ENCODE results near the gene ADAM19. TPM values are rescaled to one million over a fixed set of nuclear protein-coding genes. Genes with fewer than 3 reads are reported as not detected.

Gene ADAM19
- total and polyA plus RNA-seq, 2 donors from 2014 or later, result 0.88 to 9.2 TPM

DNA sequence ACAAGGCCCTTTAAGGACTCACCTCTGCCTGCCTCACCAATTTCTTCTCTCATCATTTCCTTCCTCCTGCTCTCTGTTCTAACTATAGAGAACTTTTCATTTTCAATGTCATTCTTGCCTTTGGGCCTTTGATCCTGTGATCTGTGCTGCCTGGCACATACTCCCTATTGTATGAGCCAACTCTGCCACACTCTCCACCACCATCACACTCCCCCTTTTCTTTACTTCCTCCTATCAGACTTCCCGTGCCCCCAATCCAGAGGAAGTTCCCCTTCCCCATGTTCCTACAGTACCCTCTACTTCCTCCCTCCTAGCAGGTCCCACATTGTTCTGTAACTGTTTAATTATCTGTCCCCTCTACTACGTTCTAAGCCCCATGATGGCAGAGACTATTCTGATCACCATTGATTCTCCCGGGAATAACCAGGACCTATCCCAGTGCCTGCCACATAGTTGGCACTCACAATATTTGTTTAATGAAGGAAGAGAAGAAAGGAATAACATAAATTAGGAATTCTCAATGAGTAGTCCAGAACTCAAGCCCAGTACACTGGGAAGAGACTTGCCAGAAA lies 27.5 kb downstream of the ADAM19 start:
- Histone ChIP-seq H3K27me3 (ENCODE audit: control insufficient read depth, insufficient read depth, low read length) (no peaks in the 10 kb centered on the region), H3K9ac (ENCODE audit: low read length in 3 of 3) (no peak overlapping the region), H3K4me3 (ENCODE audit: low read length in 3 of 3) (no peak overlapping the region), H3K36me3 (ENCODE audit: control insufficient read depth in 2 of 3, insufficient read depth in 3 of 3, low read length in 3 of 3) (no peaks in the 10 kb centered on the region), H3K9me3 (ENCODE audit: control insufficient read depth in 2 of 3, insufficient read depth in 1 of 3, low read length in 3 of 3) (no peaks in the 10 kb centered on the region), H3K4me1 (ENCODE audit: control insufficient read depth in 2 of 3, insufficient read depth in 2 of 3, low read depth in 1 of 3, low read length in 3 of 3) (peaks cover 0 to 7% (median 6%) of the 10 kb centered on the region in 3 donors), H3K27ac (ENCODE audit: low read depth in 2 of 2, low read length in 2 of 2) (no peak overlapping the region)
- TF ChIP-seq, protein P1, sequence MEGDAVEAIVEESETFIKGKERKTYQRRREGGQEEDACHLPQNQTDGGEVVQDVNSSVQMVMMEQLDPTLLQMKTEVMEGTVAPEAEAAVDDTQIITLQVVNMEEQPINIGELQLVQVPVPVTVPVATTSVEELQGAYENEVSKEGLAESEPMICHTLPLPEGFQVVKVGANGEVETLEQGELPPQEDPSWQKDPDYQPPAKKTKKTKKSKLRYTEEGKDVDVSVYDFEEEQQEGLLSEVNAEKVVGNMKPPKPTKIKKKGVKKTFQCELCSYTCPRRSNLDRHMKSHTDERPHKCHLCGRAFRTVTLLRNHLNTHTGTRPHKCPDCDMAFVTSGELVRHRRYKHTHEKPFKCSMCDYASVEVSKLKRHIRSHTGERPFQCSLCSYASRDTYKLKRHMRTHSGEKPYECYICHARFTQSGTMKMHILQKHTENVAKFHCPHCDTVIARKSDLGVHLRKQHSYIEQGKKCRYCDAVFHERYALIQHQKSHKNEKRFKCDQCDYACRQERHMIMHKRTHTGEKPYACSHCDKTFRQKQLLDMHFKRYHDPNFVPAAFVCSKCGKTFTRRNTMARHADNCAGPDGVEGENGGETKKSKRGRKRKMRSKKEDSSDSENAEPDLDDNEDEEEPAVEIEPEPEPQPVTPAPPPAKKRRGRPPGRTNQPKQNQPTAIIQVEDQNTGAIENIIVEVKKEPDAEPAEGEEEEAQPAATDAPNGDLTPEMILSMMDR (IDR thresholded peaks at IDR 0.05; ENCODE audit: borderline replicate concordance, extremely low read depth, insufficient read depth), result no peak
- no peak for FAIRE-seq
- DNase-seq, result no peak
- intact Hi-C loops (cut with DNase I), result no loop called here

DNA sequence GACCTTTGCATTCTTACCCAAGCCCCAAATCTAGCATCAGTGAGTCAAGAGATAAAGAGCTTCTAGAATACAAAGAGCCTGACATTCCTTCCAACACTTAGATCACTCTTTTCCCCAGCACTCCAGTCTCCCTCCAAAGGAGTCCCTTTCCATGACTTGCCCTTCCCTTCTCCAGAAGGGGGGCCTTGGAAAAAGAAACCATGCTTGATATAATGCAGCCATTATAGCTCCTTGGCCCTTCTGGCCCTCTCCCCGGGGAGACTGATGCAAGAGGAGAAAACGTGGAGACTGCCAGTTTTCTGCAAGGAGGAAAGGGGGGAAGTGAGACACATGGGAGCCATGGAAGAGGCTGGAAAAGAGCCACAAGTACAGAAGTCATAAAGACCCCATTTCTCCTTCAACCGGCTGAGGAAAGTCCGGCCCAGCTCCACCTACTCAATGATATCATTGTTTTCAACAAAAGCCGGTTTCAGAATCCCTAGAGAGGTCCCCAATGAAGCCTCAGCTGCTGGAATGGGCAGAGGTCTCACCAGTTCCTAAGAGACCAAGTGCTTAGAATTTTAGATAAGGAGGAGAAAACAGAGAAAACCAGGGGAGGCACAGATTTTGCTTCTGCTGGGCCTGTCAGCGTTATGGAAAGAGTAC lies 29.0 kb downstream of the ADAM19 start:
- TF ChIP-seq, protein P1 (IDR thresholded peaks at IDR 0.05; ENCODE audit: borderline replicate concordance, extremely low read depth, insufficient read depth), result no peak
- Histone ChIP-seq H3K9me3 (ENCODE audit: control insufficient read depth in 2 of 3, insufficient read depth in 1 of 3, low read length in 3 of 3) (no peaks in the 10 kb centered on the region), H3K27me3 (ENCODE audit: control insufficient read depth, insufficient read depth, low read length) (no peaks in the 10 kb centered on the region), H3K9ac (ENCODE audit: low read length in 3 of 3) (no peak overlapping the region), H3K4me3 (ENCODE audit: low read length in 3 of 3) (no peak overlapping the region), H3K4me1 (ENCODE audit: control insufficient read depth in 2 of 3, insufficient read depth in 2 of 3, low read depth in 1 of 3, low read length in 3 of 3) (peaks cover 0 to 10% (median 9%) of the 10 kb centered on the region in 3 donors), H3K27ac (ENCODE audit: low read depth in 2 of 2, low read length in 2 of 2) (no peak overlapping the region), H3K36me3 (ENCODE audit: control insufficient read depth in 2 of 3, insufficient read depth in 3 of 3, low read length in 3 of 3) (no peaks in the 10 kb centered on the region)
- FAIRE-seq (no peak), DNase-seq (no peak)
- intact Hi-C loops (cut with DNase I), result no loop called here

DNA sequence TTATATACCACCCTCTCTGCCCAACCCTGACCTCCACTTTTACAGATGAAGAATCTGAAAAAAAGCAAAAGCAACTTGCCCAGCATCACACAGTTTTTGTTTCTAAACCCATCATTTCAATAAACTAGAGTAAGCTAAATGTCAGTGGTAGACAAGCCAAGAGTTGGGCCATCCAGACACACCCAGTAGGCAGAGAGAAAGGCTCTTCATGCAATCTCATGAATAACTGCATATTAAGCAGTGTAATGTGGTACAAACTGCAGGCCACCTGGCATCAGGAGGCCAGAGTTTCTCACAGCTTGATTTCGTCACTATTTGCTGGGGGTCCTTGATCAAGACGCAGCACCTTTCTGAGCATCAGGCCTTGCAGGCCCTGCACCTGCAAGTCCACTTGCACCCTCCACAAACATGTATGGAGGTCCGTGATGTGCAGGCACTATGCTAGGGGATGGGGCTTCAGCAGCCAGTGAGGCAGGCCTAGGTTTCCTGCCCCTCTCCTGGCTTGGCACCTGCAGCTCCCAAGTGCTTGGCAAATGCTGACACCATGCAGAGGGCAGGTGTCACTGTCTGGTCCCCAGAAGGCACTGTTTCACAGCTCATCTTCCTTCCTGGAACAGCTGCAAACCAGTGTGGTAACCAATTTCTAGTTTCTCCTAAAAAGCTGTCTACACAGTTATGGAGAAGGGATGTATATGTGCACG lies 29.8 kb downstream of the ADAM19 start:
- Histone ChIP-seq H3K27ac (ENCODE audit: low read depth in 2 of 2, low read length in 2 of 2) (no peak overlapping the region), H3K27me3 (ENCODE audit: control insufficient read depth, insufficient read depth, low read length) (no peaks in the 10 kb centered on the region), H3K4me3 (ENCODE audit: low read length in 3 of 3) (no peak overlapping the region), H3K9ac (ENCODE audit: low read length in 3 of 3) (no peak overlapping the region), H3K9me3 (ENCODE audit: control insufficient read depth in 2 of 3, insufficient read depth in 1 of 3, low read length in 3 of 3) (no peaks in the 10 kb centered on the region), H3K36me3 (ENCODE audit: control insufficient read depth in 2 of 3, insufficient read depth in 3 of 3, low read length in 3 of 3) (no peaks in the 10 kb centered on the region), H3K4me1 (ENCODE audit: control insufficient read depth in 2 of 3, insufficient read depth in 2 of 3, low read depth in 1 of 3, low read length in 3 of 3) (peaks cover under 1 to 13% (median 12%) of the 10 kb centered on the region in 3 donors)
- TF ChIP-seq, protein P1 (IDR thresholded peaks at IDR 0.05; ENCODE audit: borderline replicate concordance, extremely low read depth, insufficient read depth), result no peak
- FAIRE-seq (no peak), DNase-seq (no peak)
- intact Hi-C loops (cut with DNase I), result no loop called here
